NT2/D1 (cell line): ENCODE data around the gene OGFR.

Experiments used
- DNase-seq: peaks from one replicate; pipeline ENCODE4 v3.0.0-alpha.2; 2011; ENCODE audit warnings: low read depth, low spot score
- H3K27me3 ChIP-seq: 2 replicates; pipeline ENCODE4 v1.6.0; 2011; ENCODE audit warnings: mild to moderate bottlenecking; ENCODE audit not compliant: insufficient read length, insufficient read depth
- H3K36me3 ChIP-seq: 2 replicates; pipeline ENCODE4 v1.6.1; 2011; ENCODE audit warnings: mild to moderate bottlenecking, low read length, mixed read lengths; ENCODE audit not compliant: insufficient read depth, insufficient read length
- H3K4me1 ChIP-seq: 2 replicates; pipeline ENCODE4 v1.5.1; 2011; ENCODE audit not compliant: insufficient read depth, insufficient read length
- H3K4me3 ChIP-seq: 2 replicates; pipeline ENCODE4 v1.5.1; 2011; ENCODE audit warnings: low read depth; ENCODE audit not compliant: insufficient read length
- H3K9ac ChIP-seq: 2 replicates; pipeline ENCODE4 v1.6.0; 2011; ENCODE audit warnings: low read depth; ENCODE audit not compliant: insufficient read length
- H3K9me3 ChIP-seq: 2 replicates; pipeline ENCODE4 v1.5.1; 2011; ENCODE audit warnings: mild to moderate bottlenecking, low read length; ENCODE audit not compliant: insufficient read depth
- SUZ12 ChIP-seq: IDR thresholded peaks from 2 replicates; pipeline ENCODE4 v1.6.1; 2011; ENCODE audit not compliant: insufficient read length, insufficient read depth; ENCODE audit errors: extremely low read depth
- YY1 ChIP-seq: IDR thresholded peaks from 2 replicates; pipeline ENCODE4 v1.6.1; 2011; ENCODE audit not compliant: insufficient read length, insufficient read depth
- ZNF274 ChIP-seq: IDR thresholded peaks from 2 replicates; pipeline ENCODE4 v1.6.1; 2011; ENCODE audit warnings: mild to moderate bottlenecking, low read depth, low read length

The OGFR gene

GRCh38 chr20:62799873-62800272 lies 4.8 kb upstream of the OGFR start:
- no peak for DNase-seq
- H3K4me1 ChIP-seq = peaks cover 16% of the 10 kb centered on the region
- no peak for TF ChIP-seq SUZ12
- TF ChIP-seq YY1 = no peak
- no peak for TF ChIP-seq ZNF274
- peaks cover 51% of the 10 kb centered on the region for H3K36me3 ChIP-seq
- no peaks in the 10 kb centered on the region for H3K9me3 ChIP-seq
- peaks cover 10% of the 10 kb centered on the region for H3K27me3 ChIP-seq
- no peak overlapping the region for H3K9ac ChIP-seq
- no peak overlapping the region for H3K4me3 ChIP-seq

DNA sequence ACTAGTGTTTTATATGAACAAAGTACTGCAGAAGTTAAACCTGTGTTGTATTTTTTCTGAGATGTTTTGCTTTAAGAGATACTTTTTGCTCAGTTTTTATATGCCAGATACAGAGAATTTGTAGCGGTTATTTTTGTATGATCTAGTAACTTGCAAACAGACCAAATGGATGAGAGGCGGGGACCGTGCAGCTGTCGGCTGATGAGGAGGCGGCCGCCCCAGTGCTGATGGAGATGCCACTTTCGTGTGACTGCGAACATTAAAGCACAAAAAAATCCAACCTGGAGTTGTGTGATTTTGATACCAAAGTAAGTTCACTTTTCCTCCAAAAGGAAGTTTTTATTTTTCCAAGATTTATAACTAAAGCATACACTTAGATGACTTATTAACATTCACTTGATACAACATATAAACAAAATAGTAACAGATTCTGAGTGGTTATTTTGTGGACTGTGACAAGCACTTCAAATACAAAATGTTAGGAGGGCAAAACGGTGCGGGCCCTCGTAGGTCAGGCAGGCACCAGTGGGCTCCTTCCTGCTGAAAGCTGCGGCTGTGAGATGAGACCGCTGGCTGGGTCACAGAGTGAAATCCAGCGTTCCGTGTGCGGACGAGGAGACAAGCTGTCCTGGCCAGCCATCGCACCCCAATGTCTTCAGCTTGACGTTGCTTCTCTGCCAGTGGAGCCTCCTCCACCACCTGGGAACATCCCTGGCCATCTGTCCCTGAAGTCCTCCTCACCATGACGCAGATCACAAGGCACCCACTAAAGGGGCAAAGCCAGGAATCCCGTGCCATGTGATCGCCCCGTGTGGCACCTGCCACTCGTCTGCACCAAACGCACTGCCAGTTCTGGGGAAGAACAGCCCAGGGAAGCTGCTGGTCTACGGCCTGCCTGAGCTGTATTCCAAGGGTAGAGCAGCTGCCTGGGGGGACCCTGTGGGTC lies 4.0 kb upstream of the OGFR start:
- TF ChIP-seq YY1 = no peak
- TF ChIP-seq ZNF274 = no peak
- no peaks in the 10 kb centered on the region for H3K9me3 ChIP-seq
- no peak overlapping the region for H3K4me3 ChIP-seq
- H3K27me3 ChIP-seq = peaks cover 10% of the 10 kb centered on the region
- H3K9ac ChIP-seq = no peak overlapping the region
- no peak for DNase-seq
- peaks cover 17% of the 10 kb centered on the region for H3K4me1 ChIP-seq
- peaks cover 51% of the 10 kb centered on the region for H3K36me3 ChIP-seq

- H3K36me3 ChIP-seq = peaks cover 57% of the 10 kb centered on the region
- no peak overlapping the region for H3K9ac ChIP-seq
- peaks cover 23% of the 10 kb centered on the region for H3K4me1 ChIP-seq
- DNase-seq = no peak
- TF ChIP-seq ZNF274 = no peak
- no peak for TF ChIP-seq SUZ12
- no peak for TF ChIP-seq YY1
- no peak overlapping the region for H3K4me3 ChIP-seq
- no peaks in the 10 kb centered on the region for H3K9me3 ChIP-seq
- H3K27me3 ChIP-seq = peaks cover 10% of the 10 kb centered on the region
Measured at GRCh38 chr20:62801284-62802010, 3.2 kb upstream of the OGFR start.

GRCh38 chr20:62802026-62802712 lies 2.5 kb upstream of the OGFR start:
- DNase-seq = no peak
- Histone ChIP-seq H3K9me3 (no peaks in the 10 kb centered on the region), H3K36me3 (peaks cover 62% of the 10 kb centered on the region), H3K4me1 (peaks cover 23% of the 10 kb centered on the region), H3K9ac (no peak overlapping the region), H3K27me3 (peaks cover 10% of the 10 kb centered on the region), H3K4me3 (no peak overlapping the region)
- TF ChIP-seq YY1 (no peak), SUZ12 (no peak), ZNF274 (no peak)

DNA sequence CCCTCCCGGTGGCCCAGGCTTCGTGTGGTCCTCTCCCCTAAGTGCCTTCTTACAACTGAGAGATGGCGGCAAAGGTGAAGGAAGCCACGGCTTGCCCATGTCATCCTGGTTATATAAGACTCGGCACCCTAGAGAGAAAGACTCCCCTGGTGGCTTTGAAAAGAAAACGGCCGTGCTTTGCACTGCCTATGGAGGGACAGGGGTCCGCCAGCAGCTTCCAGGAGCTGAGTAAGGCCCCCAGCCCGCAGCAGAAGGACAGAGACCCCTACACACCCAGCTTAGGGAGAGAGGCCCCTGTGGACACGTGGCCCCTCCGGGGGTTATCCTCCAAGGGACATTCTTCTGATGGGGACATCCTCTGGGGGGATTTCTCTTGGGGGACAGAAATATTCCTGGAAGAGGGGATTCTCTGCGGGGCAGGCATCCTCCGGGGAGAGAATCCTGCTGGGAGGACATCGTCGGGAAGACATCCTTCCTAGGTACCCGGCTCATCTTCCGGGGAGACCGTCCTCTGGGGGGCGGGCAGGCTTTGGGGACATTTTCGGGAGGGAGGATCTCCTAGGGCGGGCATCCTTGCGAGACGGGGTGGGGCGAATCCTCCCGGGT lies 511 bp upstream of the OGFR start:
- Histone ChIP-seq H3K9me3 (no peaks in the 10 kb centered on the region), H3K9ac (peak overlapping the region; percentile 56), H3K4me3 (peak overlapping the region; percentile 8), H3K27me3 (peaks cover 10% of the 10 kb centered on the region), H3K36me3 (peaks cover 60% of the 10 kb centered on the region), H3K4me1 (peaks cover 23% of the 10 kb centered on the region)
- no peak for DNase-seq
- TF ChIP-seq SUZ12 (no peak), ZNF274 (no peak), YY1 (no peak)

DNA sequence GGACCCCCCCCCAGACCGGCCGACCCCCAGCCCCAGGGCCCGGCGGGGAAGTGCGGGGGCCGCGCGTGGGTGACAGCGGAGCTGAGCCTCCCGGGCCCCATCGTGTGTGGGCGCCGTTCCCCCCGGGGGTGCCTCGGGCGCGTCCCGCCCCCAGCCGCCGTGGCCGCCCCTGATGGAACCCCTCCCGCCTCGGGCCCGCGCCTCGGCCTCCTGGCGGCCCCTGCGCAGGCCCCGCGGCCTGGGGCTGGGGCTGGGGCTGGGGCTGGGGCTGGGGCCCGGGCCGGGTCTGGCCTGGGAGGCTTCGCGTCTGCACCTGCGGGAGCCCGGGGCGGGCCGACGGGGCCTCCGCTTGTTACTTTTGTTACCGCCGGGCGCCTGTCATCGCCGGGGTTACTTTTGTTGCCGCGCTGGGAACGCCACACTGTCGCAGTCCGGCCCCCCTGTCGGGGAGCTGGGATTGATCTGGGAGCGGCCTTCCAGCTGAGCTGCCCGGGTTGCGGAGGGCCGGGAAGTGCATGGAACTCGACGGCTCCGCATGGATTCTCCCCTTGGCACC lies 598 bp downstream of the OGFR start:
- Histone ChIP-seq H3K4me1 (peaks cover 23% of the 10 kb centered on the region), H3K4me3 (peak overlapping the region; percentile 94), H3K9me3 (no peaks in the 10 kb centered on the region), H3K9ac (peak overlapping the region; percentile 96), H3K36me3 (peaks cover 60% of the 10 kb centered on the region), H3K27me3 (peaks cover 10% of the 10 kb centered on the region)
- no peak for TF ChIP-seq YY1
- TF ChIP-seq SUZ12 = no peak
- TF ChIP-seq ZNF274 = no peak
- DNase-seq = no peak
